GM18868 (cell line): ENCODE data around the gene PARP6.
"Not testable (repeated sequence)": the region's sequence is repeated elsewhere in the genome, so short reads cannot be mapped to it uniquely, and the experiment has no call there.

Experiments used
- ATAC-seq: cut with Tn5 transposase; IDR thresholded peaks from one replicate; pipeline ENCODE4 v1.9.1; 2021; ENCODE audit warnings: mild to moderate bottlenecking, moderate library complexity; ENCODE audit not compliant: unreplicated experiment

Gene PARP6

GRCh38 chr15:72280751-72281150 is 8.4 kb upstream of the PARP6 start:
- no peak for ATAC-seq

GRCh38 chr15:72278737-72279136 is 6.4 kb upstream of the PARP6 start:
- no peak for ATAC-seq

GRCh38 chr15:72276326-72276700 is 4.0 kb upstream of the PARP6 start:
- no peak for ATAC-seq

- ATAC-seq, result not testable (repeated sequence)
Measured at GRCh38 chr15:72275635-72276325, 3.4 kb upstream of the PARP6 start.

GRCh38 chr15:72272997-72273352 is 621 bp upstream of the PARP6 start:
- no peak for ATAC-seq

- ATAC-seq, result no peak
Measured at GRCh38 chr15:72271895-72272212, 500 bp downstream of the PARP6 start.

GRCh38 chr15:72271221-72271620 is 1.1 kb downstream of the PARP6 start:
- ATAC-seq, result no peak

- ATAC-seq, result no peak
Measured at GRCh38 chr15:72269739-72270138, 2.6 kb downstream of the PARP6 start.

GRCh38 chr15:72265031-72265430 is 7.3 kb downstream of the PARP6 start:
- ATAC-seq, result no peak

GRCh38 chr15:72252663-72253299 is 19.6 kb downstream of the PARP6 start:
- no peak for ATAC-seq

GRCh38 chr15:72249142-72249810 is 23.1 kb downstream of the PARP6 start:
- ATAC-seq, result no peak

- ATAC-seq, result no peak
Measured at GRCh38 chr15:72248514-72248913, 23.8 kb downstream of the PARP6 start.

GRCh38 chr15:72242775-72243370 is 29.5 kb downstream of the PARP6 start:
- ATAC-seq, result no peak

- ATAC-seq, result no peak
Measured at GRCh38 chr15:72239652-72240051, 32.7 kb downstream of the PARP6 start.

GRCh38 chr15:72238586-72238985 is 33.8 kb downstream of the PARP6 start:
- no peak for ATAC-seq

GRCh38 chr15:72237853-72238224 is 34.5 kb downstream of the PARP6 start:
- no peak for ATAC-seq

GRCh38 chr15:72237029-72237852 is 35.1 kb downstream of the PARP6 start:
- ATAC-seq, result peak; percentile 69

- ATAC-seq, result no peak
Measured at GRCh38 chr15:72236381-72237003, 35.9 kb downstream of the PARP6 start.

GRCh38 chr15:72235298-72235697 is 37.1 kb downstream of the PARP6 start:
- ATAC-seq, result no peak

- no peak for ATAC-seq
Measured at GRCh38 chr15:72233769-72234168, 38.6 kb downstream of the PARP6 start.
